ENCODE measurements around the gene WDR35. TPM values are rescaled to one million over a fixed set of nuclear protein-coding genes. Genes with fewer than 3 reads are reported as not detected.
A peak's percentile ranks its signal among the peaks of the same experiment; 100 is the strongest.

The WDR35 gene
- total RNA-seq, 1 donor from 2014 or later, result 14.7 TPM

GRCh38 chr2:20011276-20012031, 21.5 kb upstream of the WDR35 start:
- no peak for DNase-seq

DNA sequence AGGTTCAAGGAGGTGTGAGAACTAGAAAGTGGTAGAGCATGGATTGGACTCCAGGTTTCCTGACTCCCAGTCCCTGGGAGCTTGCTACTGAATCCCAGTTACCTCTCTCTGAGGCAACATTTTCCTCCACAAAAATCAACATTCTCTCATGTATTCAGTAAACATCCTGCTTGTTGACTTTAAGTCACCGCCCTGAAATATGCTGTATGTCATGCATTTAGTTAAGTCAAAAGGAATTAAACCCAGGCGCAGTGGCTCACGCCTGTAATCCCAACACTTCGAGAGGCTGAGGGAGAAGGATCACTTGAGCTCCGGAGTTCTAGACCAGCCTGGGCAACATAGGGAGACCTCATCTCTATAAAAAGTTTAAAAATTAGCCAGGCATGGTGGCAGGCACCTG, 18.8 kb upstream of the WDR35 start:
- no peak for DNase-seq

DNA sequence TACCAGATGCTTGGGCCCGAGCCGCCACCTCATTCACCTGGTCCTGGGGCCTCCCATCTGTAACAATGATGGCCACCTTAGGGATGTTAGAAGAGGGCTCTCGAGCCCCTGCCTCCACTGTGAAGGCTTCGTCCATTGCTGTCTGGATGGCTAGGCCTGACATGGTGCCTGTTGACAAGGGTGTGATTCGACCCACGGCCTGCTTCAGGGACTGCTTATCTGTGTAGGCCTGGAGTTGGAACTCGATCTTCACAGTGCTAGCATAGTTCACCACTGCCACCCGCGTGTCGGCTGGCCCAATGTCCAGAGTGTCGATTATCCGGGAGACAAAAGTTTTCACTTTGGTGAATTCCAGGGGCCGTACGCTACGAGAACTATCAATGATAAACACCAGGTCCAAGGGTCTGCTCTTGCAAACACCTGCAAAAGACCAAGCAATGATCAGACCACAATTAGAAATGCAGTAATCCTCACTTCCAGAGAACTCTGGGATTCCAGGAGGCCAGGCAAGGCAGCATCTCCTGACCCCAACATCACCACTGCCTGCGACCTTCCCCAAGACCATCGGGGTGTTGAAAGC, 16.1 kb upstream of the WDR35 start:
- no peak for DNase-seq

GRCh38 chr2:20005067-20005627, 15.2 kb upstream of the WDR35 start:
- DNase-seq, result no peak

- no peak for DNase-seq
Measured at GRCh38 chr2:20001361-20001863, 11.5 kb upstream of the WDR35 start.

DNA sequence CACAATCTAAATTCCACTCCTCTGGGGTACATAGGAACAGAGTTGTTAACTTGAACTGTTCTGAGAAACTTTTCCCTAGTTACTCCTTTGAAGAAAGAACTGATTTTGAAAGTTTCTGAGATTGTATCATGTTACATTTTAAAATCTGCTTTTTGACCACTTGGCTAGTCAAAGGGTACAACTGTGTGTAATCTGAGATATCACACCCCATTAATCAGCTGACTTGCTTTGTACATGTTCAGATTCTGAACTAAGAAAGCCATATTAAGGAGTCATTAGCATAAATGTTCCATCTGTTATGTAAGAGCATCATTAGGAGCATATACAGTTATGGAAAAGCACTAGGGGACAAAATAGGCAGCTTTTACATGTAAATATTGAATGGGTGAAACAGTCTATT, 3.8 kb upstream of the WDR35 start:
- no peak for DNase-seq

- no peak for DNase-seq
Measured at GRCh38 chr2:19991895-19992294, 2.0 kb upstream of the WDR35 start.

DNA sequence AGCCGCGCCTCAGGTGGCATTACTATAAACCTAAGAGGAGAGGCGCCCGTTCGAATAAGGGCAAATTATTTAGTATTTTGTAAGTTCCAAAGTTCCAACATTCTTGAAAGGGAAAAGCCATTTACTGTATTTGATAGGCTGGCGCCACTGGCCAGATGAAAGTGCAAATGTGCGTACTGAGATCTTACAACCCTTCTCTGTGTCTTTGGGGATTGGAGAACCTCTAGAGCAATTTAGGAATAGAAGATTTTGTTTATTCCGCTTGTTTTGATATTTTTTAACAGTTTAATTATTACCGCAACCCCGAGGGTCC, 467 bp upstream of the WDR35 start:
- no peak for DNase-seq

DNA sequence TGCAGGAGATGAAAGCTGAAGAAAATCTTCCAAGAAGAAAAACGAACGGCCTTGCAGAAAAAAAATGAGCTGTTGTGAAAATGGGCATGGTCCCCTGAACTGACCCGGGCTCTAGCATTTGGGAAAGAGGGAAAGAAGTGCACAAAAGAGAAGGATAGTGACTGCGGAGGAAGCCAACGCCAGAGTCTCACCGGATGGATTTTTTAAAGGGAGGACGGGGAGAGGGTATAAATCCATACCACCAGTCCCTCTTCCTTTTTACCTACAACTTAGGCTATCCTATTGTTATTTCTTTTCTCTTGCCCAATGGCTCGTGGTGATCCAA, 601 bp downstream of the WDR35 start:
- DNase-seq, result no peak

- no peak for DNase-seq
Measured at GRCh38 chr2:19988600-19988999, 1.3 kb downstream of the WDR35 start.

- no peak for DNase-seq
Measured at GRCh38 chr2:19987936-19988335, 2.0 kb downstream of the WDR35 start.

DNA sequence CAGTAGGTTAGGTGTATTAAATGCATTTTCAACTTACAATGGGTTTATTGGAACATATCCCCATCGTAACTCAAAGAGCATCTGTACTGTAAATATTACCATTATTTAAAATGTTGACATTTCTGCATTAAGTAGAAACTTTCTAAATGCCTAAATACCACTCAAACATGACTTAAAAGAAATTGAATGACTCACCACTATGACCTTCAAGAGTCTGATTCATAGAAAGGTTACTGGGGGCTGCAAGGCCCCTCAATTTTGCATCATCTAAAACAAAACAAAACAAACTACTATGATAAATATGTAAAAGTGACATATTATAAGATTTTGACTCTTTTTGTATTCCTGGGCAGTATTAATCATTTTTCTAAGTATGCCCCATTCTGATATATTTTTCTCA, 7.6 kb downstream of the WDR35 start:
- DNase-seq, result no peak

- no peak for DNase-seq
Measured at GRCh38 chr2:19979932-19980331, 10.0 kb downstream of the WDR35 start.

DNA sequence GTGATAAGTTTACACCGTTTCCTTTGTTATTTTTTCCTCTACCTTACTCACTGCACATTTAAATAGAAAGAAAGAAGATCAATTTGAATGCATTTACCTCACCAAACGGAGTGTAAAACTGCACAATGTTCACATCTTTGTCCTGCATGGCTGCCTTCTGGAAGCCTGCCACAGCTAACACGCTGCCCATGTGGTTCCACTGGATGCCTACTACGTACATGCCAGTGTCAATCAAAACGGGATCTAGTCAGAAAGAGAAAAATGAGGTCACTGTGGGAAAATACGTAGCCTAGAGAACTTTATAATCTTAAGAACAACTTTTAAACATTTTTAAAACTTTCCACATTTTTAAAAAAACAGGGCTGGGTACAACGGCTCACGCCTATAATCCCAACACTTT, 16.4 kb downstream of the WDR35 start:
- DNase-seq, result no peak

GRCh38 chr2:19971691-19972090, 18.2 kb downstream of the WDR35 start:
- no peak for DNase-seq

DNA sequence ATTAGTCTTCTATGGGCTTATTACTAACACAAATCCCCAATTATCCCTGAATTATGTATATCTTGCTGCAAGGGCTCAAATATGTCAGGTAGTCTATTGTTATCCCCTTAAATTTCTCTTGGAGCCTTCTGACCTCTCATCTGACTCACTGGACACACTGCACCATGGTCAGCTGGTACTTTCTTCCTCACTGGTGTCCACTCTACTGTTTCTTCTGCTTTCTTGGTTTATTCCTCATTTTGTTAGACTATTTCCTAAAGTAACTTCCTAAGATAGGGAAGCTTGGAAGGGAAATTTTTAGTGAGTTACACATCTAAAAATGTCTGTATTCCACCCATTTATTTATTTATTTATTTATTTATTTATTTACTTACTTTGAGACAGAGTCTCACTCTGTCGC, 26.5 kb downstream of the WDR35 start:
- DNase-seq, result no peak

DNA sequence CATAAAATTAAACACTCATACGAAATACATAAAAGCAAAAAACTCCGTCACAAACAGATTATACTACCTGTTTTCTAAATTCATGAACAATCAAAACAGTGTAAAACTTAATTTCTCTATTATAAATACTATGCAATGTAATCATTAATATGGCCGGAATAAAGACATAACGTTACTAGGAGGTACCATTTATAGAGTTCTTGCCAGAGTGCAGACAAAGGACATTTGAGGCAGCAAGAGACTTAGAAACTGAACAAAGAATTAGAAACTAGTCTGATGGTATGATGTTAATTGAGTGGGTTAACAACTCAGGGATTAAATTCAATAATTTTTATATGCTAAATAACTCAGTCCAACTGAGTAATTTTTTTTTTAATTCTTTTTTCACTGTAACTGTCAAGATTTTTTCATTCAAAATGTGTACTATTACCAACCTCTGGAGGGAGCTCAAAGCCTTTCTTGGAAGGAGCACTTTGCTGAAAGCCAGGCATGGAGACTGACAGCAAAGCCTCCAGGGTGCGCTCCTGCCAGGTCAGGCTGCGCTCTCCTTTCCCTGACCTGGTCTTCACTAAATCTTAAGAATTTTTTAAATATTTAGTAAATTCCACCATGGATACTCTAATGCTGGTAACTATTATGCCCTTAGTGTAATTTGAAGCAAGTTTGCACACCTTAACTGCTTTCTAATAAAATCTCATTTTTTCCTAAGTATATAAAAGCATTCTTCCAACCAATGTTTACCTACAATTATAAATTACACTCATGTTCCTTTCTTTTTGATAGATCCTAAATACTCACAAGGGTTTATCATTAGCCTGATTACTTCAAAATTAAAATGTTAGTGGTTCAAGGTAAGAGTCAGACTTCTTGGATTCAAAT, 34.1 kb downstream of the WDR35 start:
- DNase-seq, result peak; percentile 47

DNA sequence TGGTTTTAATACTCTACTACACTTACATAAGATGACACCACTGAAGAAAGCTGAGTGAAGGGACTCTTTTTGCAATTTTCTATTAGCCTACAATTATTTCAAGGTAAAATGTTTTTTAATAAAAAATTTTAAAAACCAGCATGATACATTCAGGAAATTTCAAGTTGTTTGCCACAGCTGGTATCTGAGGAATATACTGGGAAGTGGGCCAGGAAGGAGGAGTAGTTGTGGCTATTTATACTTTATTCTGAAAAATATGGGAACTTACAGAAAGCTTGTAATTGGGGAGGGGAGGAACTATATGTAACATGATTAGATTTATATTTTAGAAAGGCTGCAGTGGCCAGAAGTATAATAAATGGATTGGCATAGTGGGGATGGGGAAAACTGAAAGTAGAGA, 40.8 kb downstream of the WDR35 start:
- DNase-seq, result peak; percentile 10

GRCh38 chr2:19947184-19947940, 42.5 kb downstream of the WDR35 start:
- no peak for DNase-seq

DNA sequence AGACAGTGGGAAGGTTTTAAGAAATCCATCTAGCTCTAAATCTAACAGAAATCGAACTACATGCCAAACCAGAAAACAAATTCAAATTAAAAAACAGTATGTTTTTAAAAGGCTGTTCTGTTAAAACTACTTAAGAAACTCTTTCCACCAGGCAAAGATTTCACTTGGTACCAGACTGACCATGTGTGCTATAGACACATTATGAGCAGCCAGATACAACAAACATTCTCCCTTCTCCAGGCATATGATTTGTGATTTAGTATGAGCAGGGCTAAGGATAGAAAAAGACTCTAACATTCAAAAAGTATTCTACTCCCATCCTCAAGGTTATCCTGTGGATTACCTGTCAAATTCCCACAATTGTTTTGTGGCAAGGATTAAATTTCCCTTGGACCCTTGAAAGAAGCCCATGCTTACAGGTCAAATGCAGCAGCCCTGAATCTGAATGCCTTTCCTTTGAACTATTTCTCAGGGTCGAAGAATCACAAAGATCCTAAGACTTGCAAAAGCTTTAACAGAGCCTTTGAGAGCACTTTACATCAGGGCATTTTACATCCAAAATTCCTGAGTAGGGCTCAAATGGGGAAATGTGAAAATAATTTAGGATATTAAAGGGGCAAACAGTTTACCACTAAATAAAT, 45.6 kb downstream of the WDR35 start:
- no peak for DNase-seq

GRCh38 chr2:19943189-19943588, 46.7 kb downstream of the WDR35 start:
- DNase-seq, result no peak

DNA sequence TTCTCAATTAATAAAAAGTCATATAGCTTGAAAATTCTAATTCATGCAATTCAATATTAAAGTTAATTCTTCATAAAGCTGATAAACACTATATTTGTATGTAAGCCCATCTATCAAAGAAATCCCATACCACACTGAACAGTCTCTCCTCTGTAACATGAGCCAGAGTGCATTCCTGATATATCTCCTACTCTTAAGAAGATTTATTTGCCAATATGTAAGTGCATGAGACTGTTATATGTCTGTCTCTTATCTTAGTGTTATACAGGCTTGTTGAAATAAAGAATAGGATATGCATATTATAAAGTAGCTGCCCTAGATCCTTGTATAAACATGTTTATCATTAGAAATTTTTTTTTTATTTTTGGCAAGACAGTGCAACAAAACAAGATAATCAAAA, 47.7 kb downstream of the WDR35 start:
- no peak for DNase-seq
